ENCODE results near the gene GLYAT.
A peak's percentile ranks its signal among the peaks of the same experiment; 100 is the strongest.

Gene GLYAT

DNA sequence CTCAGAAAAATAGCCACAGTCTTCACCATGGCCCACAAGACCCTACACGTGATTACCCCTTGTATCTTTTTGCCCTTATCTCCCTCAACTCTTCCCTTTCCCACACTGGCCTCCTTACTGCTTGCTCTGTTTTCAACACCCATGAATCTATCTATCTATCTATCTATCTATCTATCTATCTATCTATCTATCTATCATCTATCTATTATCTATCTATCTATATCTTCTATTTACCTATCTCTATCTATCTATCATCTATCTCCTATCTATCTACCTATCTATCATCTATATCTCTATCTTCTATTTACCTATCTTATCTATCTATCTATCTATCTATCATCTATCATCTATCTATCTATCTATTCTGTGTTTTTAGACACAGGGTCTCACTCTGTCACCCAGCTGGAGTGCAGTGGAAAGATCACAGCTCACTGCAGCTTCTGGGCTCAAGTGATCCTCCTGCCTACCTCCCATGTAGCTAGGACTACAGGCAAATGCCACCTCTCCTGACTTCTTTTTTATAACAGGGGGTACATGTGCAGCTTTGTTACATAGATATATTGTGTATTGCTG, 55.1 kb downstream of the GLYAT start:
- DNase-seq = no peak
- in situ Hi-C loops (cut with HindIII; ENCODE audit: low pct_ligation_motif_present, low sequenced_read_pairs) = no loop called here
- H3K36me3 ChIP-seq (replicated peaks) = no peaks in the 10 kb centered on the region
- H3K4me3 ChIP-seq (ENCODE audit: low read depth, low read length) = no peak overlapping the region
- no peak overlapping the region for H3K27ac ChIP-seq
- TF ChIP-seq CTCF (IDR thresholded peaks at IDR 0.05; ENCODE audit: low read depth, low read length, missing control alignments) = no peak
- no peaks in the 10 kb centered on the region for H3K27me3 ChIP-seq (replicated peaks)

GRCh38 chr11:58675334-58676155, 56.2 kb downstream of the GLYAT start:
- no peak overlapping the region for H3K27ac ChIP-seq
- in situ Hi-C loops (cut with HindIII; ENCODE audit: low pct_ligation_motif_present, low sequenced_read_pairs) = no loop called here
- TF ChIP-seq CTCF (IDR thresholded peaks at IDR 0.05; ENCODE audit: low read depth, low read length, missing control alignments) = peak; percentile 100
- no peaks in the 10 kb centered on the region for H3K27me3 ChIP-seq (replicated peaks)
- no peak overlapping the region for H3K4me3 ChIP-seq (ENCODE audit: low read depth, low read length)
- DNase-seq = peak; percentile 68
- no peaks in the 10 kb centered on the region for H3K36me3 ChIP-seq (replicated peaks)

- Histone ChIP-seq H3K27ac (no peak overlapping the region), H3K4me3 (ENCODE audit: low read depth, low read length) (no peak overlapping the region), H3K36me3 (replicated peaks) (no peaks in the 10 kb centered on the region), H3K27me3 (replicated peaks) (no peaks in the 10 kb centered on the region)
- no peak for TF ChIP-seq CTCF (IDR thresholded peaks at IDR 0.05; ENCODE audit: low read depth, low read length, missing control alignments)
- in situ Hi-C loops (cut with HindIII; ENCODE audit: low pct_ligation_motif_present, low sequenced_read_pairs) = no loop called here
- DNase-seq = no peak
Measured at GRCh38 chr11:58674609-58675008, 57.1 kb downstream of the GLYAT start.

DNA sequence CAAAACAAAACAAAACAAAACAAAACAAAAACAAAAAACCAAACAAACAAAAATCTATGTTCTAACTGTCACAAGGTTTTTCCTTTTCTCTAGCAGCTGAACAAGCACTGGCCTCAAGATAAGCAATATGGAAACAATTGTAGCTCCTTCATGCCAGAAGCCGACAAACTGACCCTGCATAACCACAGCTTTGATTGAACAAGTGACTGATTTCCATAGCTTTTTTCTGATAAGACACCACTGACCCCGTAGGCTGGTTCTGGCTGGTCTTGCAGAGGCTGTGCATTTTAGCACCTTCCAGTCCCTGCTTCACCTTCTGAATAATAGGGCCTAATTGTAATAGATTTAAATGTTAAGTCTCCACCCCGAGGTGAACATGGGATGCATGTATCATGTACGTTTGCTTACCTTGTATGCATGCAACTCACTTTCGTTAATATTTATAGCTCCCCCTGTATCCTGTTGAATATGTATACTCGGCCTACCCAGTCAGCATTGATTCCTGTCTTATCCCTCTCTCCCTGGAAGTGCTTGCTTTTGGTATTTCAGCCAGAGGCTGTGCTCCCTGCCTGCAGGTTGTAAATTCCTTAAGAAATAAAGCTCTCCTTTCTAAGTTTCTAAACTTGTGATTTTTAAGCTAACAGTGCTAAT, 59.6 kb downstream of the GLYAT start:
- in situ Hi-C loops (cut with HindIII; ENCODE audit: low pct_ligation_motif_present, low sequenced_read_pairs) = no loop called here
- no peak for DNase-seq
- H3K27me3 ChIP-seq (replicated peaks) = no peaks in the 10 kb centered on the region
- H3K4me3 ChIP-seq (ENCODE audit: low read depth, low read length) = no peak overlapping the region
- no peak for TF ChIP-seq CTCF (IDR thresholded peaks at IDR 0.05; ENCODE audit: low read depth, low read length, missing control alignments)
- no peak overlapping the region for H3K27ac ChIP-seq
- no peaks in the 10 kb centered on the region for H3K36me3 ChIP-seq (replicated peaks)

DNA sequence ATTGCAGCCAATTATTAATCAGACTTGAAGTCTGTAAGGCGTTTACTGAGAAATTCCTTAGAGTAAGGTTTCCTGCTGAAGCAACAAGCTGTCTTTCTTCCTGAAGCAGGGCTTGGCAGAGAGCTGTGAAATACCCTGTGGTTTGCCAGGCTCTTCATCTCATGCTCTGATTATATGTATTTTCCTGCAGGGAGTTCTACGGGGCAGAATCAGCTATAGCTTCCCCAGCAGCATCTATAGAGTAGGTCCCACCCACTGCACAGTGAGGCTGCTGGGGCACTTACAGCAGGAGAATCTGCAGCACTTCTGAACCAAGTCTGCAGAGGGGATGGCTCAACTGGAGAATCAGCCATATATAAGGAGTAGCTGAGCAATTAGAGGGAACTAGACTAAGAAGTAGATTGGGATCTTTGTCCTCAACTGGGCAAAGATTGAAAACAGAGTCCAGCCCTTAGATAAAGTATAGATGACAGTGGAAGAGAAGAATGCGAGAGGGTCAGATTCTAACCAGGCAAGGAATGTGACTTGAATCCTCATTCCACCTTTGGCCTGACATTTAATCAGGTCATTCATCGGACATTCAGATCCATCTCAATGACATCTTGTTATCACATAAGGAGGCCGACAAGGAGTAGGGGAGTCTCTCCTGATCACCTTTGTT, 71.7 kb downstream of the GLYAT start:
- in situ Hi-C loops (cut with HindIII; ENCODE audit: low pct_ligation_motif_present, low sequenced_read_pairs) = no loop called here

More for the DNA sequence above, 71.7 kb downstream of the GLYAT start:
- Histone ChIP-seq H3K4me3 (ENCODE audit: low read depth, low read length) (no peak overlapping the region), H3K36me3 (replicated peaks) (no peaks in the 10 kb centered on the region), H3K27ac (no peak overlapping the region), H3K27me3 (replicated peaks) (no peaks in the 10 kb centered on the region)
- no peak for DNase-seq
- TF ChIP-seq CTCF (IDR thresholded peaks at IDR 0.05; ENCODE audit: low read depth, low read length, missing control alignments) = no peak

Measured in brain microvascular endothelial cell (primary cell).